Erythroblast (primary cell): ENCODE measurements around the gene DZIP3.

Source experiments
- GATA1 ChIP-seq: IDR thresholded peaks from 2 replicates; pipeline ENCODE4 v1.6.1; 2011; ENCODE audit warnings: low read depth, mild to moderate bottlenecking, control low read depth, low read length, moderate library complexity
- POLR2A ChIP-seq: IDR thresholded peaks from 2 replicates; pipeline ENCODE4 v1.6.1; 2011; ENCODE audit warnings: mild to moderate bottlenecking, low read length

GRCh38 chr3:108673988-108674661, 84.6 kb downstream of the DZIP3 start:
- TF ChIP-seq POLR2A (no peak), GATA1 (no peak)
